A549 treated with GW870086 at 1 μM for 4 hours (cell line): ENCODE results near the gene SFRP2. TPM values are rescaled to one million over a fixed set of nuclear protein-coding genes. Genes with fewer than 3 reads are reported as not detected.

Experiments used
- total RNA-seq: library from RNA; stranded (reverse); fragments of 200-300 nt; extraction: Qiagen RNA extraction; gene quantifications from 5 replicates; pipeline ENCODE4 v1.2.3, GENCODE V29; 2022; ENCODE audit warnings: low read depth

The SFRP2 gene
- total RNA-seq, result 0.06 TPM in 1 of 5 replicates, not detected in the others

DNA sequence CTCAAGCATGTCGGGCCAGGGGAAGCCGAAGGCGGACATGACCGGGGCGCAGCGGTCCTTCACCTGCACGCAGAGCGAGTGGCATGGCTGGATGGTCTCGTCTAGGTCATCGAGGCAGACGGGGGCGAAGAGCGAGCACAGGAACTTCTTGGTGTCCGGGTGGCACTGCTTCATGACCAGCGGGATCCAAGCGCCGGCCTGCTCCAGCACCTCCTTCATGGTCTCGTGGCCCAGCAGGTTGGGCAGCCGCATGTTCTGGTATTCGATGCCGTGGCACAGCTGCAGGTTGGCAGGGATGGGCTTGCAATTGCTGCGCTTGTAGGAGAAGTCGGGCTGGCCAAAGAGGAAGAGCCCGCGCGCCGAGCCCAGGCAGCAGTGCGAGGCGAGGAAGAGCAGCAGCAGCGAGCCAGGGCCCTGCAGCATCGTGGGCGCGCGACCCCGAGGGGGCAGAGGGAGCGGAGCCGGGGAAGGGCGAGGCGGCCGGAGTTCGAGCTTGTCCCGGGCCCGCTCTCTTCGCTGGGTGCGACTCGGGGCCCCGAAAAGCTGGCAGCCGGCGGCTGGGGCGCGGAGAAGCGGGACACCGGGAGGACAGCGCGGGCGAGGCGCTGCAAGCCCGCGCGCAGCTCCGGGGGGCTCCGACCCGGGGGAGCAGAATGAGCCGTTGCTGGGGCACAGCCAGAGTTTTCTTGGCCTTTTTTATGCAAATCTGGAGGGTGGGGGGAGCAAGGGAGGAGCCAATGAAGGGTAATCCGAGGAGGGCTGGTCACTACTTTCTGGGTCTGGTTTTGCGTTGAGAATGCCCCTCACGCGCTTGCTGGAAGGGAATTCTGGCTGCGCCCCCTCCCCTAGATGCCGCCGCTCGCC is at the start of gene SFRP2:
Gene SFRP2, minus strand, starts transcription at position 671 of the 864 bp plus-strand sequence. Its CDS starts 248 bp downstream, at position 423.

DNA sequence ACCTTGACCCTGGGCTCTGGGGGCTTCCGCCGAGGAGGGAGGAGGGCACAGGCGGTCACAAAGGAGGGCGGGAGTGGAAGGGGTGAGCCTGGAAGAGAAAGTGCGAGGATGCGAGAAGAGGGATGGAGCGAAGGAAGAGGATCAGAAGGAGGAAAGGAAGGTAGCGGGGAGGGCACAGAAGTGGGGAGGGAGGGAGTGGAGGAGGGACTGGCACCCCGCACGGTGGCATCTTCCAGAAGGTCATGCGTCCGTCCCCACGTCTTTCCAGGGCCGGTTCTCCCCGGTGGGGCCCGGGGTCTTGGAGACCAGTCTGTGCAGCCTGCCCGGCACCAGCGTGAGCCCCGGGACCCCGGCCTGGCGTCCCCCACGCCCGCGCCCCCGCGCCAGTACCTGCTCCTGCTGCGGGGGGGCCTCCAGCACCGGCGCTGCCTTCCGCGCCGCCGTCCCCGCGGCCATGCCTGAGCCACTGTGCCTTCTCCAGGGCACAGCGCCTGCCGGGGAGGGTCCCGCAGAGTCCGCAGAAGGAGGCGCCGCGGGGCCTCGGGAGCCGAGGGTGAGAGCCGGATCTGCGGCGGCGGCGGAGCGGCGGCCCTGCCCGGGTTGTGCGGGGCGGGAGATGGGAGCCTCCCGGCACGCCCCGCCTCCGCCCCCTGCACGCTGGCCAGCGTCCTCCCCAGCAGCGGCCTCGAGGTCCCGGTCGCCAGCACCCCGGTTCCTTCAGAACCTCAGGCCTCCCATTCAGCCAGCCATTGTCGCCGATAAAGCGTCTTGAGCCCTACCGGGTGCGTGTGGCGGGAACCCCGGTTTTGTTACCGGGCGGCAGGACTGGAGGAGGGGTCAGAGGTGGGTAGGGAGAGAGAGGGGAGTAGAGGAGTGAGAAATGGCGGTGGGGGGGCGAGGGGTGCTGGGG is 29.2 kb downstream of the SFRP2 start, which contains the start of gene RNF175:
Gene RNF175, minus strand, starts transcription at position 618 of the 910 bp plus-strand sequence. Its CDS starts 162 bp downstream, at position 456.

Other genes starting within 250 kb of the SFRP2 start
- gene TLR2, start 104.8 kb downstream of the SFRP2 start, total RNA-seq, result 0.20 to 0.47 TPM (median 0.39 TPM) in 5 replicates
- gene RNF175, start 29.1 kb downstream of the SFRP2 start, total RNA-seq, result not detected in 5 replicates